ENCODE measurements around the gene ADAMTSL3. TPM values are rescaled to one million over a fixed set of nuclear protein-coding genes. Genes with fewer than 3 reads are reported as not detected.
A peak's percentile ranks its signal among the peaks of the same experiment; 100 is the strongest.

The ADAMTSL3 gene
- polyA plus RNA-seq, 1 experiment: 0.05 TPM

DNA sequence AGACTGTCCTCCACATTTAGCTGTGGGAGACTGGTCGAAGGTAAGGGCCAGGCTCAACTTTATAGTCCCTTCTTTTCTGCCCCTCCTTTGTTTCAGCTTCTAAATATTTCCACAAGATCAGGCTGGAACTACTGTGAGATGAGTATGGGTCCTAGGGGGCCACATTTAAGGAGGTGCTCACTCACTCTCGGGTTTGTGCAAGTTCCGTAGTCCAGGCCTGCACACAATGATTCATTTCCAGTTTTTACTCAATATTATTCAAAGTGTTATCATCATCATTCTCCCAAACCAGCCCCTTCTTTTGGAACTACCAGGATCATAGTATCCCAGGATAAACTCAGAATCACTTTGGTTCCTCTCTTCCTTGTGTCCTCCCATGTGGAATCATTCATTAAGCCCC is 289.1 kb downstream of the ADAMTSL3 start:
- ChIA-PET POLR2A (no interaction called here), CTCF (no interaction called here)
- no peaks in the 10 kb centered on the region for H3K27me3 ChIP-seq (ENCODE audit: control insufficient read depth, insufficient read depth, low read length)
- no peaks in the 10 kb centered on the region for H3K9me3 ChIP-seq (ENCODE audit: control insufficient read depth, insufficient read depth, low read length)
- H3K4me3 ChIP-seq (ENCODE audit: low read depth, low read length): no peak overlapping the region
- no peak for DNase-seq (ENCODE audit: low read depth, low spot score)
- H3K27ac ChIP-seq (ENCODE audit: low read depth, low read length): no peak overlapping the region
- TF ChIP-seq CTCF (IDR thresholded peaks at IDR 0.05; ENCODE audit: low read depth, low read length): no peak

DNA sequence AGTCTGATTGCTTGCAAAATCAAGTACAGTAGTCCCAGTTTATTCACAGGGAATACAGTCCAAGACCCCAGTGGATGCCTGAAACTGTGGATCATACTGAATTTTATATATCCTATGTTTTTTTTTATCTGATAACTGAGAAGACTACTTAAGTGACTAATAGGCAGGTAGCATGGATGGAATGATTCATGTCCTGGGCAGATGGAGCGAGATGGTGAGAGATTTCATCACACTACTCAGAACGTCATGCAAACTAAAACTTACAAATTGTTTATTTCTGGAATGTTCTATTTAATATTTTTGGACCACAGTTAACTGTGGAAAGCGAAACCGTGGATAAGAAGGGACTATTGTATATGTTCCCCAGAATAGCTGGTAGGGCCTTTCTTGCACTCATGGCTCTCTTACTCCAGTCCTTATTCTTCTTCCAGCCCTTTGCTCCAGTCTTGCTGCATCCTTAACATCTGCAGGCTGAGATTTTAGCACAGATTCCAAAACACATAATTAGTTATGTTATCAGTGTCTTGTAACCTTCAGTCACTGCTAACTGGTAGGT is 290.0 kb downstream of the ADAMTSL3 start:
- ChIA-PET CTCF (no interaction called here), POLR2A (no interaction called here)
- DNase-seq (ENCODE audit: low read depth, low spot score): peak; percentile 13
- Histone ChIP-seq H3K27me3 (ENCODE audit: control insufficient read depth, insufficient read depth, low read length) (no peaks in the 10 kb centered on the region), H3K27ac (ENCODE audit: low read depth, low read length) (no peak overlapping the region), H3K4me3 (ENCODE audit: low read depth, low read length) (no peak overlapping the region), H3K9me3 (ENCODE audit: control insufficient read depth, insufficient read depth, low read length) (no peaks in the 10 kb centered on the region)
- no peak for TF ChIP-seq CTCF (IDR thresholded peaks at IDR 0.05; ENCODE audit: low read depth, low read length)

GRCh38 chr15:83947156-83947555 is 293.2 kb downstream of the ADAMTSL3 start:
- Histone ChIP-seq H3K9me3 (ENCODE audit: control insufficient read depth, insufficient read depth, low read length) (no peaks in the 10 kb centered on the region), H3K4me3 (ENCODE audit: low read depth, low read length) (no peak overlapping the region), H3K27me3 (ENCODE audit: control insufficient read depth, insufficient read depth, low read length) (no peaks in the 10 kb centered on the region), H3K27ac (ENCODE audit: low read depth, low read length) (no peak overlapping the region)
- ChIA-PET CTCF (no interaction called here), POLR2A (no interaction called here)
- no peak for TF ChIP-seq CTCF (IDR thresholded peaks at IDR 0.05; ENCODE audit: low read depth, low read length)
- DNase-seq (ENCODE audit: low read depth, low spot score): no peak

DNA sequence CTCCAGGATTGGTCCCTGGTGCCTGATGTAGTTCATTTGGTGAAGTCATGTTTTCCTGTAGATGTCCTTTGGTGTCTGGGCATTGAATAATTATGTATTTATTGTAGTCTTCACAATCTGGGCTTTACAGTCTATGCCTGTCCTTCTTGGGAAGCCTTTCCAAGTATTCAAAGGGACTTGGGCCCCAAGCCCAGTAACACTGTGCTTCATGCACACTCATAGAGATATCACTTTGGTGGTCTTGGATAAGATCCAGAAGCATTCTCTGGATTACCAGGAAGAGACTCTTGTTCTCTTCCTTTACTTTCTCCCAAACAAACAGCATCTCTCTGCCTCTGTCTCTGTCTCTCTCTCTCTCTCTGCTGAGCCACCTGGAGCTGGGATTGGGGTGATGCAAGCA is 300.6 kb downstream of the ADAMTSL3 start:
- H3K4me3 ChIP-seq (ENCODE audit: low read depth, low read length): no peak overlapping the region
- H3K9me3 ChIP-seq (ENCODE audit: control insufficient read depth, insufficient read depth, low read length): no peaks in the 10 kb centered on the region
- TF ChIP-seq CTCF (IDR thresholded peaks at IDR 0.05; ENCODE audit: low read depth, low read length): no peak
- DNase-seq (ENCODE audit: low read depth, low spot score): no peak
- ChIA-PET CTCF (no interaction called here), POLR2A (no interaction called here)
- H3K27me3 ChIP-seq (ENCODE audit: control insufficient read depth, insufficient read depth, low read length): no peaks in the 10 kb centered on the region
- no peak overlapping the region for H3K27ac ChIP-seq (ENCODE audit: low read depth, low read length)

- Histone ChIP-seq H3K9me3 (ENCODE audit: control insufficient read depth, insufficient read depth, low read length) (no peaks in the 10 kb centered on the region), H3K27me3 (ENCODE audit: control insufficient read depth, insufficient read depth, low read length) (no peaks in the 10 kb centered on the region), H3K27ac (ENCODE audit: low read depth, low read length) (no peak overlapping the region), H3K4me3 (ENCODE audit: low read depth, low read length) (no peak overlapping the region)
- CTCF ChIA-PET: no interaction called here
- no peak for TF ChIP-seq CTCF (IDR thresholded peaks at IDR 0.05; ENCODE audit: low read depth, low read length)
- DNase-seq (ENCODE audit: low read depth, low spot score): no peak
- POLR2A ChIA-PET: no interaction called here
These were observed 301.9 kb downstream of the ADAMTSL3 start for GRCh38 chr15:83955806-83956265.

Measured in AG04450 (cell line).